TTC549 (cell line): ENCODE data around the gene REEP6.
"Not testable (repeated sequence)": the region's sequence is repeated elsewhere in the genome, so short reads cannot be mapped to it uniquely, and the experiment has no call there.

ENCODE experiments used
- FAIRE-seq: peaks from 2 replicates; lab custom pipeline; 2012; peaks lifted over from hg19 to GRCh38; lab: Jason Lieb, UNC

REEP6 gene

GRCh38 chr19:1509602-1510441 lies 18.8 kb downstream of the REEP6 start:
- FAIRE-seq, result no peak

DNA sequence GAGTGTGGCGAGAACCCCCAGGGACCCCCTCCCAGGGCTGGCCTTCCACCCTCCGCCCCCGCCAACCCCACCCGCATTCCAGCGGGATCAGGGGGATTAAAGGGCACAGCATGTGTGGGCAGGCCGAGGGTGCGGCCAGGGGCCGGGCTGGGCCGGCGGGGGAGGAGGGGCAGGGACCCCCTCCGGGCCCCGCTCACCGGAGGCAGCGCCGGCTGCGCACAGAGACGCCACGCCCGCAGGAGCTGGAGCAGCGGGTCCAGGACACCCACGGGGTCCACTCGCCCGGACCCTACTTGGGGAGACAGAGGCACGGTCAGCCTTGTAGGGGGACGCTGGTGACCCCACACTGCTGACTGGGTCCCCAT lies 19.4 kb downstream of the REEP6 start:
- FAIRE-seq, result no peak

DNA sequence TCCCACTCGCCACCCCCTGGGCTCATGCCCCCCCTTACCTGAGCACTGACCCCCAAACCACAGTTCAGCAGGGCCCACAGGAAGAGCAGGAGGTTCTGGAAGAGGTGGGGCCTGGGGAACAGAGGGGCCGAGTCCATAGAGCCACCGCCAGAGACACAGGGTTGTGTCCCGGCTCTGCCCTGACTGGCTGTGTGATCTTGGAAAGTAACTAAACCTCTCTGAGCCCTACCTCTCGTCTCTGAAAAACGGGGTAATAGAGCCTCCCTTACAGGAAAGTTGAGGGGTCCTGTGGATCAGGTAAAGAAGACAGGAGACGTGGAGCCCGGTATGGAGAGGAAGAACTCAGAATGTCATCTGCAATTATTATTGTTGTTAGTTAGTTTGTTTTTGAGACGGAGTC lies 19.8 kb downstream of the REEP6 start:
- FAIRE-seq, result no peak

DNA sequence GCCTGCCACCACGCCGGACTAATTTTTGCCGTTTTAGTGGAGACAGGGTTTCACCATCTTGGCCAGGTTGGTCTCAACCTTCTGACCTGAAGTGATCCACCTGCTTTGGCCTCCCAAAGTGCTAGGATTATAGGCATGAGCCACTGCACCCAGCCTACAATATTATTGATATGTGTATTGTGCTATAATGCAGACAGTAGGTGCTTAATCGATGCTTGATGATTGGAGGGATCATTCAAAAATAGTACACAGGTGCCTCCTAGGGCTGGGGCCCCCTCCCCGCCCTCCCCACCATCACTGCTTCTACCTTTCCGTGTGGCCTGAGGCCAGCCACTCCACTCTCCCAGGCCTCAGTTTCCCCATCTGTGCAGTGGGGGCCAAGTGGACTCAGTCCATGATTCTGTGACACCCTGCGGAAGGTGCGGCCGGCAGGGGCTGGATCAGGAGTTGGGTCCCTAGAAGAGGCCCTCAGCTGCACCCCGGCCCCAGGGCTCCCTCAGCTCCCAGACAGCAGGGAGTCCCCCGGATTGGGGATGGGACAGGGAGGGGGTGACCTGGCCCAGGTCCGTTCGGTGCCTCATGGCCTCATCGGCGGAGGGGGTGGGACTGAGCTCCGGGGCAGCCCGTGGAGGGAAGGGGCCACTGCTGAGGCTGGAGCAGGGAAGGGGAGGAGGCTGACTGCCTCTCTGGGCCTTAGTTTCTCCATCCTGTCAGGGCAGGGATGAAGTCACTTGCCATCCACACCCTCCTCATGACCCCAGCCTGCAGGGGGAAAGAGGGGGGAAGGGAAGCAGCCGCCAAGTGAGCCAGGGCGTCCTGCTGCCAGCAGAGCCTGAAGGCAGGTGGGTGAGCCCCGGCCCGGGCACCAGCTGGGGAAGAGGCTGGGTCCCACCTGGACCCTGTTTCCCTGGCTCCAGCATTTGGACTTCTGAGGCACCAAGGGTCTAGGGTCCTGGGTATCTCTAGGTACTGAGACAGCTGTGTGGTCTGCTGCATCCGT lies 20.6 kb downstream of the REEP6 start:
- no peak for FAIRE-seq

- FAIRE-seq, result no peak
Observed at GRCh38 chr19:1512671-1513498, 21.9 kb downstream of the REEP6 start, which contains the start of gene ADAMTSL5. ADAMTSL5 (minus strand) TSS chr19:1513019; CDS start chr19:1510943, 2,076 bp downstream.

DNA sequence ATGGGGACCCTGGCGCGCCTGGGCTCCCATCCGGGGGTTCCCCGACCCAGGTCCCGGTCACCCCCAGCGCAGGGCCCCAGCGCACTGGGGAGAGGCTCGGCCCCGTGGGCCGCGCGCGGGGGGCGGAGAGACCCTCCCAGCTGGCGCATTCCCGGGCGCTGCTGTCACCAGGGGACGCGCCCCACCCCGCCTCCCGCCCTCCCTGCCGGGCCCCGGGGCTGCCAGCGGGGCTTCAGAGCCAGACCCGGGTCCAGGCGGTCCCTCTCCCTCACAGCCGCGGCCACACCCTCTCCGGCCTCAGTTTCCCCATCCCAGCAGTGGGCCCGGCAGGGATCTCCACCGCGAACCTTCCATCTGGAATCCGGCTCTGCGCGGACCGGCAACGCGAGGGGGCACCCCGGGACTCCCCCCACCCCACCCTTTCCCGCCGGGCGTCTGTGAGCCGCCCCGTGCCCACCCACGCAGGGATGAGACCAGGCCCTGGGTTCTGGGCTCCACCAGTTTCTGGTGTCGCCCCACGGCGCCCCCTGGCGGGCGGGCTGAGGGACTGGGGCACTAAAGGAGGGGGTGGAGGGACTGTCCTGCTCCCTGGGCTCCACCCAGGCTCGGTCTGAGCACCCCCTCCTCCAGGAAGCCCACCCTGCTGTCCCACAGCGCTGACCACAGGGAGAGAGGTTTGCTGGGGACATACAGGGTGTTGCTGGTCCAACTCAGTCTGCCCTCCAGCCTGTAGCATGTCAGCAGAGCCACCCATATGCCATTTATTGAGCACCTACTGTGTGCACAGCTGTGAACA lies 22.7 kb downstream of the REEP6 start:
- FAIRE-seq, result no peak

GRCh38 chr19:1514295-1514661 lies 23.3 kb downstream of the REEP6 start:
- no peak for FAIRE-seq

- no peak for FAIRE-seq
Observed at GRCh38 chr19:1514986-1515721, 24.2 kb downstream of the REEP6 start.

DNA sequence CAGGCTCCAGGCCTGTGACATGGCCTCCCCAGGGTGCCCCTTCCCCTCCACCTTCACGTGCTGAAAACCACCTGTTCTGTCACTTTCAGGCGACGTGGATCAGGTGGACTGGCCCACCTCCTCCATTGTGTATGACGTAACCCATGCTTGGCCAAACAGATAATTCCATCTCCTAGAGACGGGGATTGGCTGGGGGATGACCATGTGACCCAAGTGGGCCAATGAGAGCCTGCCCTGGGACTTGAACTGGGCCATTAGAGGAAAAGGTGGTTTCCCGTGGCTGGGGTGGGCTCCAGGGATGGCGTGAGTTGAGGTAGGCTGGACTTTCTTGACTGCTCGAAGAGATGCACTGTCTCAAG lies 25.4 kb downstream of the REEP6 start:
- no peak for FAIRE-seq

- no peak for FAIRE-seq
Observed at GRCh38 chr19:1518471-1518870, 27.5 kb downstream of the REEP6 start.

GRCh38 chr19:1519802-1520201 lies 28.8 kb downstream of the REEP6 start:
- FAIRE-seq, result not testable (repeated sequence)

DNA sequence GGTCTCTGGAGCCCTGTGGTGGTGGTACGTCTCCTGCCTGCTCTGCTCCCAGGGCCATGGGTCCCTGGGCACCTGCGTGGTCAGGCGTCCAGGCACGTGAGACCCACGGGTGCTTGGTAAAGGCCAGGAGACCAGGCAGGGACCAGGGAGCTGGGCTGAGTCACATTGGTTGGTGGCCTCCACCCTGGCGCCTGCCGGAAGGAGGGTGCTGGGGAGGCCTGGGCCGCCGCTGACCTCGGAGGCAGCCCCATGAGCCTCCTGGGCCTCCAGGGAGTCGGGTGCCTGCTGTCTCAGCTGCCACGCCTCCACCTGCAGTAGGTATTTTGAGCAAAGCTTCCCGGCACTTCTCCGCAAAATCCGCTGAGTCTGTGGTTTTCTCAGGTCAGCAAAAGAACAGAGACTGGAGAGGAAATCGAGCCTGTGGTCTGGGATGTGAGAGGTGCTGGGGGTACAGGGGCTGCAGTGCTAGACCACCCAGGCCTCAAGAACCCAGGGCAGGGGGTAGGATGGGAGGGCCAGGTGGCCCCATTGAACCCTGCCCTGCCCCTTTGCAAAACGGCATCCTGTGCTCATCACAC lies 29.3 kb downstream of the REEP6 start:
- no peak for FAIRE-seq

DNA sequence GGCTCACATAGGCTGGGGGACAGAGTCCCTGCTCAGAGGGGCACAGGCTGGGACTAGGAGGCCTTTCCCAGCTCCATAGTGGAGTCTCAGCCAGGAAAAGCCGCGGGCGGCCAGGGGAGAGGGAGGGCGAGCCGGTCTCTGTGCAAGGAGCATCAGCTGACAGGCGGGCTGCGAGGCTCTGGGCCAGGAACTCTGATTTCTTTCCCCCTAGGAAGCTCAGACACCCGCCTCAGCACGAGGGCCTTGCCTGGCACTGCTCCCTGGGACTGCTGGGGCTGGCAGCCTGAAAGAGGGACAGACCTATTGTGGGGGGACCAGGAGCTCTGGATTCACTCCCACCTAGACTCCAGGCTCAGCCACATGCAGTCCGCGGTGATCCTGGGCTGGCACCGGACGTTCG lies 30.7 kb downstream of the REEP6 start:
- no peak for FAIRE-seq

DNA sequence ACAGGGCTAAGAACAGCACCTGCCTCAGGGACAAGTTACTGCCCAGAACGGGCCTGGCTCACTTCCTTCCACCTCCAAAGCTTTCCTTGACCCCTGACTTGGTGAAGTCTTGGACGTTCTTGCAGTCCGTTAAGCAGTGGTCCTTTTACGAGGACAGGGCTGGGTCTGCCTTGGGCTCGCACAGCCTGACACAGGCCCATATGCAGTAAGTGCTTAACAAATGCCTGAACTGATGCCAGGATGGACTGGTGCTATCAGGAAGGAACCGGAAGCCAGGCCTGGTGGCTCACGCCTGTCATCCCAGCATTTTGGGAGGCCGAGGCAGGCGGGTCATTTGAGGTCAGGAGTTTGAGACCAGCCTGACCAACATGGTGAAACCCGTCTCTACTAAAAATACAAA lies 31.1 kb downstream of the REEP6 start:
- FAIRE-seq, result no peak

GRCh38 chr19:1522838-1523237 lies 31.9 kb downstream of the REEP6 start:
- no peak for FAIRE-seq

DNA sequence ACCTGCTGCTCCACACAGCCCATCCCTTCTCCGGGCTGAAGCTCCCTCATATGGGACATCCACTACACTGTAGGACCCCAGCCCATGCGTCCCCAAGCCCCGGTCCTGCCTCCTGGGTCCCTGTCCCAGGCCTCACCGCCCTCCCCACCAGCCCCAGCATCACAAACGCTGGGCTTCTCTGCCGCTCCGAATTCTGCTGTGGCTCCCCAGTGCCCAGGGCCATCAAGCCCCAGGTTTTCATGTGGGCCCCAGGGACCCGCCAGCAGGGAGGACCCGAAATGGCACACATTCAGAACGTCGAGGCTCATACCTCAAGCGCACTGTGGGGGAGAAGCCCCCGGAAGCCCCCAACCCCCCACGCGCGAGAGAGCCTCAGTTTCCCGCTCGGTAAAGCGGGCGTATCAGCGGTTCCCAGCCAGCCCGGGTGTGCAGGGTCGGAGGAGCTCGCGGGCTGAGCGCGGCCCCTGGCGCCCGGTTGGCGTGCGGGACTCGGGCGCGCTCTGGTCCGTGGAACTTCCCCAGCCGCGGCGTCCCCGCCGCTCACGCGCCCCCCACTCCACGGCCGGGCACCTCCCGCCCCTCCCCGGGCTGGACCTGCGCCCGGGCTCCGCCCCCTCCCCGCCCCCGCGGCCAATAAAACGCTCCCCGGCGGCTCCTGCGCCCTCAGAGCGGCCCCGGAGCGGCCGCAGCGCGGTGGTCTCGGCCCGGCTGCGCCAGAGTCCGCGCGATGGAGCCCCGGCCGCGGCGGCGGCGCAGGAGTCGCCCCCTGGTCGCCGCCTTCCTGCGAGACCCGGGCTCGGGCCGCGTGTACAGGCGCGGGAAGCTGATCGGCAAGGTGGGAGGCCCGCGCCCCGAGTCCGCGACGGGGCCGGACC lies 32.7 kb downstream of the REEP6 start, which contains the start of gene PLK5:
Gene PLK5, plus strand, starts transcription at position 666 of the 875 bp plus-strand sequence. CDS start 2,920 bp downstream, outside the sequence.
- FAIRE-seq, result no peak

DNA sequence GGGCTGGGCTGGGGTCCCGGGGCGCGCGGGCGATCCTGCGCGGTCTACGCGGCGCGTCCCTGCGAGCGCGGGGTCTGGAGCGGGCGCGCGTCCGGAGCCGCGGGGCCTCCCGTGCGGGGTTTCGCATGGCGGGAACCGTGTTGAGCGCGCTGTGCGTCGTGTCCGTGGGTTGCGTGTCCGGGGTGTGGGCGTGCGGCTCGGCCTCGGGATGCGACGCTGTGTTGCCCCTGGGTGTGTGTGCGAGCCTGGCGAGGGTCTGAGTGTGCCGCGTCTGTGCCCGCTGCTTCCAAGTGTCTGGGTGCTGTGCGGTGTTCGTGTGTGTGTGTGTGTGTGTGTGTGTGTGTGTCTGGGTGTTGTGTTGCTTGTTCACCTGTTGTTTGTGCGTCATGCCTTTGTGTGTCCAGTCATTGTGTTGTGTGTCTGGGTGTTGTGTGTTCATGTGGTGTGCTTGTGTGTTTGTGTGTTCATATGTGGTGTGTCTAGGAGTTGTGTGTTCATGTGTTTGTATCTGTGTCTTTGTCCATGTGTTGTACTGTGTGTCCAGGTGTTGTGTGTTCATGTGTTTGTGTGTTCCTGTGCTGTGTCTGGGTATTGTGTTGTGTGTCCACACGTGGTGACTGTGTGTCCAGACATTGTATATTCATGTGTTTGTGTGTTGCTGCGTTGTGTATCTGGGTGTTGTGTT lies 33.4 kb downstream of the REEP6 start:
- no peak for FAIRE-seq

GRCh38 chr19:1524972-1525325 lies 34.0 kb downstream of the REEP6 start:
- no peak for FAIRE-seq

DNA sequence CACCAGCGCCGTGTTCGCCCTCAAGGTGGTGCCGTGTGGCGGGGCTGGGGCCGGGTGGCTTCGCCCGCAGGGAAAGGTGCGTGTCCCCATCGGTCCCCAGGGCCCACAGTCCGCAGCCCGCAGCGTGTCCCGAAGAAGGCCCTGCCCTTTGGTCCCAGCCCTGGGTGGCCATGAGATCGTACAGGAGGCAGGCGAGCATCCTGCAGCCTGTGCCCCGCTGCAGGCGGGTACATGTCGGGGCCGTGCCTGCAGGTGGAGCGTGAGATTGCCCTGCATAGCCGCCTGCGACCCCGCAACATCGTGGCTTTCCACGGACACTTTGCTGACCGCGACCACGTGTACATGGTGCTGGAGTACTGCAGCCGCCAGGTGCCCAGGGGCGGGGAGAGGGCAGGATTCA lies 34.4 kb downstream of the REEP6 start:
- no peak for FAIRE-seq
